NCI-H2029 (cell line): Measurements from ENCODE around the gene PPP1R9A.
A peak's percentile ranks its signal among the peaks of the same experiment; 100 is the strongest.

Experiments used
- DNase-seq: peaks from one replicate; lab custom pipeline; 2025; lab: John Stamatoyannopoulos, UW

Gene PPP1R9A

DNA sequence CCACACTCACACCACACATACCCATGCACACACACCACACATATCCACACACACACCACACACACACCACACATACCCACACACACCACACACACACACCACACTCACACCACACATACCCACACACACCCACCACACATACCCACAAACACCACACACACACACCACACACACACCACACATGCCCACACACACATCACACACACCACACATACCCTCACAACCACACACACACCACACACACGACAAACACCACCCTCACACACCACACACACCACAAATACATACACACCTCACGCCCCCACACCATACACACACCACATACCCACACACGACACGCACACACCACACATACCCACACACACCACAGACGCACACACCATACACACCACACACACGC is 297.2 kb downstream of the PPP1R9A start:
- no peak for DNase-seq

DNA sequence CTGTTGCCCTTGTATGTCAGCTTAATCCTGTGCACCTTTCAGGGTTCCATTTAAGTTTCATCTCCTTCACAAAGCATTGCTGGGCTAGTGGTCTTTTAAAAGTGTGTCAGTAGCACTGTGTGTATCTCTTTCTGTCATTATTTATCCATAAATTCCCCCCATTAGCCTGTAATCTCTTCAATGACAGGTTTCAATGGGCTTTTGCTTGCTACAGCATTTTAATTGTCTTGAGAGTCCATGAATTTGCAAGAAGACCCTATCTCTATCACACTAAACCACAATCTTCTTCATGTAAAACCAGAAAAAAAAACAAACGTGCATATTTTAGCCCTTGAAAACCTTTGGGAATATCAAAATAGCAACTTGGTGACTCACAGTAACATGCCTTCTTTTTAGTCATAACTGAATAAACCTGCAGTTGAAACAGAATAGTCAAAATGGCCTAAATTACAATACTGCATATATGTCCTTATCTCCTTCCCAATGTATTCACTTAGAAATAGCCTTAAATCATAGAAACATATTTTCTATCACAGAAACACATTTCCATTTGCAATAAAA is 298.4 kb downstream of the PPP1R9A start:
- DNase-seq: no peak

DNA sequence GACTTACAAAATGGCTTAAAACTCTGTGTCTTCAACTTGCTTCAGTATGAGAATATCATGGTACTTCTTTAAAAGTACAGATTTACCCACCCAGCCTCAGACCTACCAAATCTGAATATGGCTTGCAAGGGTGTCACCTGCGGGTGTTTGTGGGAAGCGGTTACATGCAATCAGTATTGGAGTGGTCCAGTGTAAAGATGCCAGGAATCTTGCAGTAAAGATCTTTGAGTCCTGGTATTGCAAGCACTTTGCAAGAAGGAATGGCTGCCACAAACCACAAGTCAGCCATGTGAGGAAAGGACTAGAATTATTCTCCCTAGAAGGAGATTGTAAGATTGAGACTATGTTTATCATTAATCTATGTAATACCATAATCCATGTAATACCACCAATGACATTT is 301.9 kb downstream of the PPP1R9A start:
- no peak for DNase-seq

DNA sequence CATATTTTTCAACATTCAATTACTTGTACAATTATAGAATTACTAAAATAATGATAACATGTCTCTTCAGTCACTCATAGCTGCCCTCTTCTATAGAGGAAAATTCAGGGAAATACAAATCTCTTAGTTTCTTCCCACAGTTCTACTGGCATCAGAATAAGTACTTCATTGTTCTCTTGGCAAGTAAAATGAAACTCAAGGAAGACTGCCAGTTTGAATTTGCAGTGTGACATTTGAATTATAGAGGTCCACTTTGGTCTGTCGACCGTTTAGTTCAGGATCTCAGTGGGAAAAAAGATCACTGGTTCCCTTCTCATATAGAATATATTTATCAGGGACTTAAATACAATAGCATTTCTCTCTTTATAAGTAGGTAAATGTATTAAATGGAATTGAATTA is 302.4 kb downstream of the PPP1R9A start:
- no peak for DNase-seq

DNA sequence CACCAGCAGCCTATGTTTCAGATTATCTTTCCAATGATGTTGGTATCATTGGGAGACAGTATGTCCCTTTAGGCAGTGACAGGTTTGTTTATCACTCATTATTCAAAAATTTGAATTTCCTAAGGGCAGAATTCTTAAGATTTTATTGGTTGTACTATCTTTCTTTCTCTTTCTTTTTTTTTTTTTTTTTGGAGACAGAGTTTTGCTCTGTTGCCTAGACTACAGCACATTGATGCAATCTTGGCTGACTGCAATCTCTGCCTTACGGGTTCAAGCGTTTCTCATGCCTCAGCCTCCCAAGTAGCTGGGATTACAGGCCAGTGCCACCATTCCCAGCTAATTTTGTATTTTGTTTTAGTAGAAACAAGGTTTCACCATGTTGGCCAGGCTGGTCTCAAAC is 305.8 kb downstream of the PPP1R9A start:
- no peak for DNase-seq

DNA sequence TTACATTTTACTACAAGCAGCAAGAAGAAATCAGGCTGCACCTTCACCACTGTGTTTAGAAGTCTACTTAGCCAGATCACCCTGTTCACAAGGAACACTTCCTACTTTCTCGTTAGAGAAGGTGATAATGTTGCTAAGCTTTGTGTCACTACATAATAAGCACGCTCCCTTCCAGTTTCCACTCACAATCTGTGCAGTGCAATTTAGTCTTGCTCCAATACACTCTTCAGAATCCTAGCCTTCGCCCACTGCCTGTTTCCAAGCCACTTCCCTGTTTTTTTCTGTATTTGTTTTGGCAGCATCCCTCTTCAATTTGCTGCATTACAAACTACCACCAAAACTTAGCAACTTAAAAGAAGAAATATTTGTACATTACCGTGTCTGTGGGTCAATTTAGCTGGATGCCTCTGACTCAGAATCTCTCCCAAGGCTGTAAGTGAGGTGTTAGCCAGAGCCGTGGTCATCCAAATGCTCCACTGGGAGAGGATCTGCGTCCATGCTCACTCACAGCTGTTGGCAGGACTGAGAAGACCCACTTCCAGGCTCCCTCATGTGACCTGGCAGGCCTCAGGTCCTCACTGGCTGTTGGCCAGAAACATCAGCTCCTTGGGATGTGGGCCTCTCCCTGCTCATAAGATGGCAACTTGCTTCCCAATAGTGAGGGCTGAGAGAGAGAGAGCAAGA is 306.6 kb downstream of the PPP1R9A start:
- DNase-seq: no peak

DNA sequence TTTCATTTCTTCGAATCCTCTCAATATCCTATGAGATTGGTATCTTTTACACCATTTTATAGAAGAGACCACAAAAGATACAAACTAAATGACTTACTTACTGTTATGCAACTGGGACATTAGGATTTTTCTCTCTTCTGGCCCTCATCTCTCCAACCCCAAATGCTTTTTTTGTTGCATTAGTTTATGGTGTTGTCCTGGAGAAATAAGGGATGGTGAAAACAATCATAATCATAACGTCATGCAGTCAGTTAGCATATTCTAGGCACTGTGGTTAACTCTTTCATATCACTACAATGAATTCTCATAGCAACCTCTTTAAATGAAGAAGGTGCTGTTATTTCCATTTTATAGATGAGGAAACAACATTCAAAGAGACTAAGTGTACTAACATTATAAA is 312.3 kb downstream of the PPP1R9A start:
- no peak for DNase-seq

DNA sequence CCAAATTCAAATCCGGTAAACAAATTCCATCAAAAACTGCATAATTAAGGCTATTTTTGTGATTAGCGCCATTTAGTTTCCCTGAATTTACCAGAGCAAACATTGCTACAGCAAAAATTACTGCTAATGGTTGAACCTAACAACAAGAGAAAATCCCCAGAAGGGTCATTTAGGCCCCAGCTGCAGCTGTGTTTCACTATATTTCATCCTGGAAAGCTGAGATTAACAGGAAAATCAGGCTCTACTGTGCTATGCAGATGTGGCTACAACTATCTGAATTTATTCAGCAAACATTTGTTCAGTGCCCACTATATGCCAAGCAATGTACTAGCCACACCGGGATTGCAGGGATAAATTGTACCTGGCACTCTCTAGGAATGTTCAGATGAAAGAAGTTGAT is 312.9 kb downstream of the PPP1R9A start:
- no peak for DNase-seq

DNA sequence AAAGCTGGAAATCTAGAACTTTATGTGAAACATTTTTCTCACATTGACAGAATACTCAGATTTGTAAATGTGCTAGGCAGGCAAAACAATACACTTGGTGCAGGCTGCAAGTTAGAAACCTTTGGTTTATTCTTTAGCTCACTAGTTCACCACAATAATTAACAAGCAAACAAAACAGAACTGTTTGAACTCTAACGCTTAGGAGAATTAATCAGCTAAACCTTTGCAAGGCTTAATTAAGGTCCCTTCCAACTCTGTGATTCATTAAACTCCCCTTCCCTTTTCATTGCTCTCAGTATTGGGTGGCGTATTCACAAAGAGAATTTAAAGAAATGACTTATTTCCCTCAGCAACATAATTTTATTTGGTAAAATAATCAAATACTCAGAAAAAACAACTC is 317.9 kb downstream of the PPP1R9A start:
- no peak for DNase-seq

DNA sequence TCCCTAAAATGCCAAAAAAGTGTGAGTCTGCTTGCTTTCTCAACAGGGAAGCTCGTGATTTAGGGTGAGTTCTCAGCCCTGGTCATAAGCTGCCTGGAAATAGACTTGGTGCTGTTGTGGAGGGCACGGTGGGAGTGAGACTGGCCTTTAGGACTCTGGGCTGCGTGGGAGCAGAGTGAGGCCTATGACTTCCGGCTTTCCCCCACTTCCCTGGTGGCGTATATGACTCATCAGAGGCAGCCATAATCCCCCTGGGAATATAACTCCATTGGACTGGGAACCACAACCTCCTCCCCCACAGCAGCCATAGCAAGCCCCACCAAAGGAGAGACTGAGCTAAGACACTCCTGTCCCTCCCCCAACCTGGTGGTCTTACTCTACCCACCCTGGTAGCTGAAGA is 321.9 kb downstream of the PPP1R9A start:
- DNase-seq: no peak

DNA sequence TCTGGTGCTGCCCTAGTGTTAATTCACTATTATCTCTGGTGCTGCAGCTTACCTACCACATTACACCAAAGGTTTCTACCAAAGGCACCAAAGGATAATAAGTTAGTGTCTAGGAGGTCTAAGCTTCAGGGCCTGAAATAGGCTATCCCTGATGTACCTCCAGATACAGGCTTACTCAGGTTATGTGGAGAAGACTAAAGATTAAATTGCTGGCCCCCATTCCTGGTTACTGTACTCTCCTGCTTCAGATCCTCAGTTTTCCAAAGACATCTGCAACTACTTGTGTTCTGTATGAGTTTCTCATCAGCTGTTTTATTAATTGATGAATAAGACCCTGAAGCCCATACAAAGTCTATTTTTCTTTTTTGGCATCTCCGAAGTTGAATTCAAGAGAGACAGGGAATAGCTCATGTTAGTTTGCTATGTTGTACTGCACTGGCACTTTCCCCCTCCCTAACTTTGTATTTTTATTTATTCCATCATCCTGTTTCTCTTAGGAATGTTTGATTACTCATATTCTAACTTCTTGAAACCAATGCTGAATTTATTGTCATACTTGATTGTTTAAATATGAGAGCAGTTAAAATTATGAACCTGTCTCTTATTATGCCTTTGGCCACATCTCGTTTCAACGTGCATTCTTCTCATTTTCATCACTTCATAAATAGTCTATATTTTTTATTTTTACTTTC is 331.0 kb downstream of the PPP1R9A start:
- DNase-seq: no peak

DNA sequence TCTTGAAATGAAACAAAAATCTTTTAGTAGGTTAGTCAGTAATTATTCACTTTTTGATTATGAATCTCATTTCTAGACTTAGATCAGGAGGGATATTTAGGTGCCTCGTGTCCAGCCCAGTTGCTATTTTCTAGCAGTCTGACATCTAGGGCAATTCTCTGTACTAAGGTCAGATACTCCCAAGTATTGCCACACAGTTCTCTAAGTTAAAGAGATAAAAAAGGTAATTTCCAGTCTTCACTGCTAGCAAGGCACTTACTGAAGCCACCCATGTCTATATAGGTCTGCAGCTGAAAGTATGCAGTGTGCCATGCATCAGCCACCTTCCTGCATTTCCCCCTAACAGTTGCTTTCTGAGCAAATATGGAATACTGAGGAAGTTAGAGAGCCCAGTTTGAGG is 333.5 kb downstream of the PPP1R9A start:
- DNase-seq: no peak

DNA sequence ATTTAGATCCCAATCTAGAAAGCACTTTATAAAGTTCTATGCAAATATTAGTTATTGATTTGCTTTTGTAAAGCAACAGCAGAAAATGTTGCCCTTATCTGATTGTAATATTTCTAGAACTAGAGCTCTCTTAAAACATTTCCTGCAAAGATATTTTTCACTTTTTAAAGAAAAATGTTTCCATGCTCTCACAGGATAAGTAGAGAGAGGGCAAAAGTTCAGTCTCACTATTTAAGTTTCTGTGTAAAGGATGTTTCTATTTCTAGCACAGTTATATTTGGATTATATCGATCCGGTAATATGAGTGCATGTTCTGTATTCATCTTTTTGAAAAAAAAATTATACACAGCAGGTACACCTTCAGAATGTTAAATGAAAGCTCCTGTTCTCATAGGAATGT is 334.9 kb downstream of the PPP1R9A start:
- no peak for DNase-seq

DNA sequence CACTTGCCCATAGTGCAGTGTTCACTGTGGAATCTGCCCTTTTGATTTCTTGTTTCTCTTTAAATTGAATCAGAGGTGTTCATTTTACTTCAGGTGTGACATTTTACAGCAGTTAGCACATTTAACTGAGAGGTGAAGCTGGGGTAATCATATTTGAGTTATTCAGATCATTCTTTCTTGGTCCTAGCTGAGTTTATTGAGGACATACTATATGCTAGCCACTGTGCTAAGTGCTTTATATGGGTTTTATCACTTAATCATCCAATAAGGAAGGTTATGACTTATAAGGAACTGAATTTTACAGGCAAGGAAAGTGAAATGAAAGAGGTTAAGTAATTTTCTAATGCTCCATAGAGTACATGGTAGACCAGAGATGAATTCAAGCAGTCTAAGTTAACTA is 337.2 kb downstream of the PPP1R9A start:
- no peak for DNase-seq

DNA sequence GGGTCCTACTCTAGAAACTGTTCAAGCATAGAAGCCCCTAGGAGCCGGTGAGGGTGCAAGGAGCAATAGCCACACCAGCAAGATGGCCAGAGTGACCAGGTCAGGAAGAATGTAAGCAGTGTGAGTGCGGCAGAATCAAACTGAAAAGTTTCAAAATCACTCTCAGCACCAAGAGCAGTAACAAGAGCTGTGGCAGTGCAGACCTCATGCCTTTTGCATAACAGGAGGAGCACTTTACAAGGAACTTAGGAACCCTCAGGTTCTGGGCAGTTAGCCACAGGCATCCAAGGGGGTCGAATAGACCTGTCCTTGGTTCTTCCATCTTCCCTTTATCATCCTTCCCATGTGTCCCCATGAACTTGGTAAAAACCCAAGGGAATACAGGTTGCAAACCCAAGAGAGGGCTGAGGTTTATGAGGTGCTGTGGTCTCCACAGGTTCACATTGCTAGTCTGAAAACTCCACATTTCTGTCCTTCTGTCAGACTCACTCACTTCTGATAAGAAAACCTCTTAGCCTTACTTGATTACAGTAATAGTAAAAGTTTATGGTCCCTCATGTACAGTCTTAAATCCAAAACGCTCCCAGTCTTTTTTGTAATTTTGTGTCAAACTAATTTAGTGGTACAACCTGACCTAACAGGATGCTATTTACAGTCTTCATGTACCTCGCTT is 338.6 kb downstream of the PPP1R9A start:
- DNase-seq: no peak

DNA sequence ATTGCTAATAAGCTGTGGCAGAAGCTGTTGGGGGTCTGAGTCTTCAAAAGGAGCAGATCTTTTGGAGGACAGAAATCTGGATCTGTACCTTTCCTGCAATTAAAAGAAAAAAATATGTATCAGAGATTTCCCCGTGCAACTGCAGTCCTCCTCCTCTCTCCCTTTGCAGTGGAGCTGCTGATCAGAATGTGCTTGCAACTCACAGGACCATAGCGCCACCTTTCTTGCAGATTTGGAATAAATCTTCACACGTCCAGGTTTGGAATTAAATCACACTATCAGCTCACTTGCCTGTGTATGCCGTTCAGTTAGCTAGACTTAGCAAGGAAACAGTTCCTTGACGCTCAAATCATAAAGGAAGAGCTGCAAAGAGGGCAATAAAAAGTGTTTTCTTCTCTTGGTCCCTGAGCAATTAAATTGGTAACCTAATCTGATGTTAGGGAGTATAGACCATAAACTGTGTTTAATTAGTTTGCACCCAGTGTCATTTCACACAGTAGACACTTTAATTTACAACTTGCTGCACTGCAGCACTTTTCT is 339.5 kb downstream of the PPP1R9A start:
- DNase-seq: peak; percentile 66

DNA sequence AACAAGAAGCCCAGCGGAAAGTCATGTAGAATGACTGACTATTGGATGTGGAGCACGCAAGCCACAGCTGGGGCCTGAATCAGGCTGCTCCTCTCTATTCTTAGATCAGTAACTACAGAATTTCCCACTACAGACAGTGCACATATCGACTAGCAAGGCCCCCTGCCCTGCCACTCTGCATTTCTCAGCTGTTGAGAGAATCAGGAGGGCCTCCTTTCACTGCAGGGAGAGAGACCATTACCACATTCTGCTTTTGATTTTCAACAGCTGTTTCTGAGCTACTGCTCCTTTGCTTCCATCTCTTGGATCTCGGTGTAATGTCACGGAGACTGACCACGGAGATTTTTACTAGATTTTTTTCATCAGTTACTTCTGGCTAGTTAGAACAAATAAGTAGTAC is 343.2 kb downstream of the PPP1R9A start:
- DNase-seq: no peak

DNA sequence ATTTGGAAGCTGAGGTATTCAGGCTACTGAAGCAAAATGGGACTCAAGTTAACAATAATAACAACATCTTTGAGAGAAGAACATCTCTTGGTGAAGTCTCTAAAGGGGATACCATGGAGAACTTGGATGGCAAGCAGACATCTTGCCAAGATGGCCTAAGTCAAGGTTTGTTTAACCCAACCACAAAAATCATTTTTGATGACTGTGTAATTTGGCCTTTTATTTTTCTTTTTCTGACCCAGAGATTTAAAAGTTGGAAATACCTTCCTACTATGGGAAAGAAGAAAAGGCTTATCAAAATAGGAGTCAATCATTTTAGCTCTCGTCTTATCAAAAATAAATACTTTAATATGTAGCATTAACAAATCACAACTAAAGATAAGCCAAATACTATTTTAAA is 344.6 kb downstream of the PPP1R9A start:
- no peak for DNase-seq

DNA sequence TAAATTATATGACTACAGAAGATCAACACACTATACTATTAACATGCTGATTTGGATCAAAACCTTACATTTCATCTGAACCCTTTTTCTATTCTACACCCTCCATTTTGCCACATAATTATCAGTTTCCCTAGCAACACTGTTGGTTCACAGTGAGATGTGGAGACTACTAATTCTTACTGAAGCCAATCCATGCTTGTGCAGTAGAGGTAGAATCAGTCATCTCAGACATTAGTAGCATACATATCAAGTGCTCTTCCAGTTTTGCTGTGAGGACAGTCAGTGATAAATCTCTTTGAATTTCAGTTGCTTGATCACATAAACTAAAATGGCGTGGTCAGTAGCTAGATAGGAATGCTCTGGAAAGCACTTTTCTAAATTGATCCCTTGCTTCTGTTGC is 346.6 kb downstream of the PPP1R9A start:
- DNase-seq: no peak

DNA sequence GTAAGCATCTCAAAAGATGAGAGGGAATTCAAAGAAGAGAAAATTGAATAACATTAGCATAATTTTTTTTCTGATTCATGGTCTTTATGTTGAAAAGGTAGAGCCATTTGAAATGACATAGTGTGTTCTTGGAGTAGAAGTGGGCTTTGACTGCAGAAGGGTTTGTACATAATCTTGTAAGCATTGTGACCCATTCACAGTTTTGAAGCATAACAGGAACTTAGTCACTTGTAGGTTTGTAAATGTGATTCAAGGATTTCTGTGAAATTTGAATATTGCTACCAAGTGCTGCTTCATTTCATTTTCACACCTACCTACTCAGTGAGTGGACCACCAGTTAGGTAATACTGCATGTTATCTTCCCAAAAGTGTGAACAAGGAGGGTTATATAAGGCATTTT is 348.3 kb downstream of the PPP1R9A start:
- DNase-seq: no peak

DNA sequence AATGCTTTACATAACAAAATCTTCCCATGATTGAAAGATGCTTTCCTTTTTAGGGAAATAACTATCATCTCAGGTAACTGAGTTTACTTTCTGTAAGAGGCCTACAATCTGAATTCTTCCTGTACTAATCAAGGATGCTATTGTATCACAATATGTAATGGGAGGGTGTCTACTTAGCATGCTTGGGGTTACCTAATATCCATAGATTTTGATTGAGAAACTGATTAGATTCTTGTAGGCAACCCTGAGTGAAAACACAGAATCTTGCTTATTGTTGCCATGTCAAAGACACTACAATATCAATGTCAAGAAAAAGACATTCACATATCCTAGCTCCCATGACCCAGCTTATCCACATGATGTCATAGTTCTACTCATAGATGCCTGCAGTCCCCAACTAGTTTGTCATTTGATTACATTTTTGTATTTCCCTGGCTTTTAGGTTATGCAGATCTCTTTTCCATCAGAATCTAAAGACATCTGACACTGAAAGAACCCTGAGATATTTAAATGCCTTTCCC is 354.6 kb downstream of the PPP1R9A start:
- no peak for DNase-seq

DNA sequence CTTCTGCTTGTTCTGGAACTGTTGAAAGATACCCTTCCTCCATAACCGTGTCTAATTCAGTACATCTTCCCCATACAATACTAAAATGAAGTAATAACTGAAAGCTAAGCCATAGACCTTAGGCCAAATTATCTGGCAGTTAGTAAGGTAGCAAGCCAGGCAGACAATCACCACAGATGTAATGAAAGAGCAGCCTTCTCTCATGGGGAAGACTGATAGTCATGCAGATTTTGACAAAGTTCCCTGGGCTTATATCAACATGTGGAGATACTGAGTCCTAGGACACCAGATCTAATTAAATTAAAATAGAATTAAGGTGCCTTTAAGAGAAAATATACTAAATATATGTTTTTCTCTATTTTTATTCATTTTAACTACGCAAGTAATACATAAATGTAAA is 355.5 kb downstream of the PPP1R9A start:
- no peak for DNase-seq
